GM21619 (cell line): ENCODE measurements around the gene CBL.
A peak's percentile ranks its signal among the peaks of the same experiment; 100 is the strongest.
"Not testable (repeated sequence)": the region's sequence is repeated elsewhere in the genome, so short reads cannot be mapped to it uniquely, and the experiment has no call there.

Experiments
- ATAC-seq: cut with Tn5 transposase; IDR thresholded peaks from one replicate; pipeline ENCODE4 v1.9.1; 2021; ENCODE audit not compliant: unreplicated experiment

Gene CBL

GRCh38 chr11:119207415-119207960 lies 1.3 kb downstream of the CBL start:
- ATAC-seq = no peak

GRCh38 chr11:119209186-119209585 lies 3.0 kb downstream of the CBL start:
- ATAC-seq = no peak

- ATAC-seq = no peak
These were observed 3.9 kb downstream of the CBL start for GRCh38 chr11:119210050-119210449.

- no peak for ATAC-seq
These were observed 12.2 kb downstream of the CBL start for GRCh38 chr11:119218141-119218878.

- ATAC-seq = no peak
These were observed 16.2 kb downstream of the CBL start for GRCh38 chr11:119222308-119222707.

- ATAC-seq = no peak
These were observed 16.8 kb downstream of the CBL start for GRCh38 chr11:119222891-119223290.

- ATAC-seq = no peak
These were observed 17.7 kb downstream of the CBL start for GRCh38 chr11:119223856-119224255.

- not testable (repeated sequence) for ATAC-seq
These were observed 22.6 kb downstream of the CBL start for GRCh38 chr11:119228535-119229287.

GRCh38 chr11:119229288-119229672 lies 23.1 kb downstream of the CBL start:
- no peak for ATAC-seq

- ATAC-seq = no peak
These were observed 23.6 kb downstream of the CBL start for GRCh38 chr11:119229741-119230140.

- ATAC-seq = no peak
These were observed 30.4 kb downstream of the CBL start for GRCh38 chr11:119236490-119236889.

GRCh38 chr11:119236891-119237290 lies 30.8 kb downstream of the CBL start:
- ATAC-seq = no peak

- no peak for ATAC-seq
These were observed 31.4 kb downstream of the CBL start for GRCh38 chr11:119237515-119237914.

- no peak for ATAC-seq
These were observed 42.9 kb downstream of the CBL start for GRCh38 chr11:119248750-119249670.

- ATAC-seq = no peak
These were observed 43.5 kb downstream of the CBL start for GRCh38 chr11:119249671-119250010.

- no peak for ATAC-seq
These were observed 45.0 kb downstream of the CBL start for GRCh38 chr11:119251114-119251513.

GRCh38 chr11:119254239-119254638 lies 48.1 kb downstream of the CBL start:
- ATAC-seq = no peak

- no peak for ATAC-seq
These were observed 52.0 kb downstream of the CBL start for GRCh38 chr11:119258180-119258579.

- ATAC-seq = no peak
These were observed 52.8 kb downstream of the CBL start for GRCh38 chr11:119258983-119259382.

- ATAC-seq = peak; percentile 32
These were observed 56.7 kb downstream of the CBL start for GRCh38 chr11:119262668-119263351.
